ENCODE measurements around the gene GALNS.

The GALNS gene

GRCh38 chr16:88769617-88770460 is 86.9 kb downstream of the GALNS start:
- DNase-seq (ENCODE audit: low spot score), result peak; percentile 90

- DNase-seq (ENCODE audit: low spot score), result no peak
These were observed 88.5 kb downstream of the GALNS start for GRCh38 chr16:88768071-88768783.

GRCh38 chr16:88767546-88768070 is 89.1 kb downstream of the GALNS start:
- DNase-seq (ENCODE audit: low spot score), result no peak

GRCh38 chr16:88766975-88767374 is 89.8 kb downstream of the GALNS start:
- DNase-seq (ENCODE audit: low spot score), result no peak

- DNase-seq (ENCODE audit: low spot score), result no peak
These were observed 91.8 kb downstream of the GALNS start for GRCh38 chr16:88764913-88765349.

- DNase-seq (ENCODE audit: low spot score), result no peak
These were observed 92.7 kb downstream of the GALNS start for GRCh38 chr16:88764080-88764479.

Measured in NAMALWA (cell line).